GM12878 (cell line): ENCODE measurements around the gene ZNF385A. TPM values are rescaled to one million over a fixed set of nuclear protein-coding genes. Genes with fewer than 3 reads are reported as not detected.

Source experiments
- ATAC-seq: fragments of 200-7000 bp; cut with Tn5 transposase; 3 replicates; pipeline ENCODE4 v1.9.1; 2020; ENCODE audit warnings: mild to moderate bottlenecking, moderate library complexity
- BruUV-seq: library from RNA; stranded (reverse); fragments of 400-500 nt; replicated peaks from 2 replicates; lab custom pipeline; 2021; lab: Mats Ljungman, UMichigan
- CTCF ChIA-PET: fragments of 300-600 bp; sonication (Branson Sonifier 250); formaldehyde crosslinking; extraction: SDS; loops from one replicate; lab custom pipeline; 2021; ENCODE audit warnings: inconsistent platforms; lab: Yijun Ruan, JAX
- POLR2A ChIA-PET: fragments of 350-600 bp; formaldehyde crosslinking; extraction: SDS; loops from one replicate; lab custom pipeline; 2021; ENCODE audit warnings: inconsistent platforms; lab: Charles Lee
- RAD21 ChIA-PET: fragments of 300-600 bp; sonication (Branson Sonifier 250); formaldehyde crosslinking; loops from one replicate; lab custom pipeline; 2023; ENCODE audit warnings: antibody characterized with exemption; ENCODE audit not compliant: unreplicated experiment; lab: Charles Lee
- SMC1A ChIA-PET: fragments of 300-600 bp; sonication (Branson Sonifier 250); formaldehyde crosslinking; loops from one replicate; lab custom pipeline; 2023; ENCODE audit not compliant: unreplicated experiment, uncharacterized antibody; lab: Charles Lee
- DNase-seq: peaks from one replicate; pipeline ENCODE4 v3.0.0-alpha.2; 2011; ENCODE audit warnings: low read depth, low spot score
- FAIRE-seq: peaks from 3 replicates; lab custom pipeline; 2011; peaks lifted over from hg19 to GRCh38; lab: Jason Lieb, UNC
- H2AFZ ChIP-seq: 2 replicates; pipeline ENCODE4 v1.6.0; 2011; ENCODE audit warnings: low read depth, low read length, control low read depth; ENCODE audit not compliant: control insufficient read depth
- H3K27ac ChIP-seq: 2 replicates; pipeline ENCODE4 v1.5.1; 2011; ENCODE audit warnings: control low read depth; ENCODE audit not compliant: control insufficient read depth, insufficient read depth
- H3K27me3 ChIP-seq, 2 experiments: replicated peaks in 1 of 2; 2 replicates each; pipeline versions ENCODE4 v1.6.0 to v1.6.1; 2011; ENCODE audit warnings: low read length in 1 of 2; ENCODE audit not compliant: control insufficient read depth in 2 of 2, insufficient read depth in 2 of 2
- H3K36me3 ChIP-seq, 2 experiments: 2 replicates each; pipeline ENCODE4 v1.5.1; 2011; ENCODE audit warnings: low read length in 1 of 2; ENCODE audit not compliant: control insufficient read depth in 2 of 2, insufficient read depth in 2 of 2
- H3K4me1 ChIP-seq: 2 replicates; pipeline ENCODE4 v1.6.1; 2011; ENCODE audit warnings: mild to moderate bottlenecking, low read length, moderate library complexity, mixed read lengths; ENCODE audit not compliant: control insufficient read depth, insufficient read depth
- H3K4me2 ChIP-seq: 2 replicates; pipeline ENCODE4 v1.6.0; 2011; ENCODE audit warnings: control low read depth; ENCODE audit not compliant: control insufficient read depth, insufficient read depth
- H3K4me3 ChIP-seq: fragments of 200-600 bp; sonication (generic); 2 replicates; pipeline ENCODE4 v1.5.1; 2016
- H3K79me2 ChIP-seq: 2 replicates; pipeline ENCODE4 v1.6.0; 2011; ENCODE audit warnings: low read length; ENCODE audit not compliant: control insufficient read depth, insufficient read depth
- H3K9ac ChIP-seq: 2 replicates; pipeline ENCODE4 v1.8.0; 2011; ENCODE audit warnings: low read length, control low read depth, mixed read lengths; ENCODE audit not compliant: control insufficient read depth, insufficient read depth
- H3K9me3 ChIP-seq: replicated peaks from 3 replicates; pipeline ENCODE4 v1.5.1; 2011; ENCODE audit warnings: mild to moderate bottlenecking, low read length; ENCODE audit not compliant: control insufficient read depth, insufficient read depth
- H4K20me1 ChIP-seq: 2 replicates; pipeline ENCODE4 v1.6.0; 2011; ENCODE audit not compliant: control insufficient read depth, insufficient read depth
- CBFB ChIP-seq: IDR thresholded peaks from 2 replicates; pipeline ENCODE4 v1.6.1; 2016; ENCODE audit warnings: antibody characterized with exemption, low read depth
- CBX3 ChIP-seq: fragments of 200-600 bp; sonication (generic); IDR thresholded peaks from 2 replicates; pipeline ENCODE4 v1.6.1; 2016; ENCODE audit warnings: low read depth, borderline replicate concordance
- CHD2 ChIP-seq: IDR thresholded peaks from 2 replicates; pipeline ENCODE4 v1.6.1; 2011; ENCODE audit warnings: low read depth, low read length, improper control_type of control experiment, borderline replicate concordance
- ETV6 ChIP-seq, 2 experiments: fragments of 450-650 bp in 1 of 2; IDR thresholded peaks in 1 of 2; conservative IDR thresholded peaks in 1 of 2; 2 replicates each; pipeline ENCODE4 v1.6.1; 2014; ENCODE audit warnings: antibody characterized with exemption in 1 of 2, borderline replicate concordance in 1 of 2, low read depth in 1 of 2, mild to moderate bottlenecking in 1 of 2, moderate library complexity in 1 of 2
- IKZF2 ChIP-seq, 2 experiments: fragments of 450-650 bp; IDR thresholded peaks; 2 replicates each; pipeline ENCODE4 v1.6.1; 2017; ENCODE audit warnings: mild to moderate bottlenecking in 2 of 2, moderate library complexity in 2 of 2
- PAX5 ChIP-seq: IDR thresholded peaks from 2 replicates; pipeline ENCODE4 v1.6.1; 2011; ENCODE audit warnings: low read depth, low read length, borderline replicate concordance
- POLR2AphosphoS5 ChIP-seq: IDR thresholded peaks from 2 replicates; pipeline ENCODE4 v1.6.1; 2011; ENCODE audit warnings: mild to moderate bottlenecking, low read length, inconsistent platforms
- RB1 ChIP-seq: fragments of 450-650 bp; formaldehyde crosslinking; IDR thresholded peaks from 2 replicates; pipeline ENCODE4 v1.6.1; 2017; ENCODE audit warnings: mild to moderate bottlenecking, borderline replicate concordance
- SPI1 ChIP-seq: IDR thresholded peaks from 2 replicates; pipeline ENCODE4 v1.6.1; 2011; ENCODE audit warnings: low read depth, mild to moderate bottlenecking, low read length, moderate library complexity, borderline replicate concordance; ENCODE audit not compliant: insufficient read depth
- TBL1XR1 ChIP-seq: IDR thresholded peaks from 2 replicates; pipeline ENCODE4 v1.6.1; 2012; ENCODE audit warnings: low read depth, low read length, improper control_type of control experiment
- ZNF217 ChIP-seq: fragments of 450-650 bp; IDR thresholded peaks from 2 replicates; pipeline ENCODE4 v1.6.1; 2017; ENCODE audit warnings: antibody characterized with exemption, mild to moderate bottlenecking
- WGBS: methylation state at CpG from one replicate; pipeline ENCODE4 v1.1.6; 2016; ENCODE audit warnings: low lambda C conversion rate; ENCODE audit not compliant: insufficient replicate concordance, insufficient coverage; ENCODE audit errors: missing lambda C conversion rate; 5-methylcytosine and 5-hydroxymethylcytosine counted together
- in situ Hi-C: fragments of 300-500 bp; cut with MboI; formaldehyde crosslinking; loops from 9 replicates; pipeline ENCODE4 v1.14.3; 2018; ENCODE audit warnings: mixed read lengths
- intact Hi-C: fragments of 100-400 bp; cut with micrococcal nuclease; formaldehyde crosslinking; loops from one replicate; pipeline ENCODE4 v1.14.2; 2022; ENCODE audit not compliant: unreplicated experiment
- polyA plus RNA-seq, 11 experiments: library from polyadenylated mRNA; depleted of rRNA in 4 of 11; unstranded in 6 of 11; stranded (reverse) in 5 of 11; fragments of >200 nt; fragmentation: Nextera tagmentation in 4 of 11; fragmentation: Illumina TruSeq in 1 of 11; extraction: Ambion mirVana in 4 of 11; extraction: Trizol in 1 of 11; gene quantifications; 1 replicate in 1 of 11; 2 replicates in 10 of 11; pipeline versions ENCODE4 v1.2.1 to v1.2.3, GENCODE V29; 2011 to 2016; ENCODE audit warnings: inconsistent platforms in 2 of 11, missing spikeins in 2 of 11, low read depth in 1 of 11
- total RNA-seq, 4 experiments: library from RNA; depleted of rRNA in 3 of 4; stranded (reverse); fragments of >200 nt in 3 of 4; fragmentation: Illumina TruSeq in 1 of 4; extraction: Trizol in 1 of 4; gene quantifications; 2 replicates each; pipeline versions ENCODE4 v1.2.1 to v1.2.3, GENCODE V29; 2013 to 2021
- TF ChIP-seq, protein P1 (sequence below): fragments of 450-650 bp; formaldehyde crosslinking; IDR thresholded peaks from 2 replicates; pipeline ENCODE4 v1.5.0; 2022; ENCODE audit warnings: mild to moderate bottlenecking, missing genetic modification characterization
- TF ChIP-seq, protein P2 (sequence below): IDR thresholded peaks from 2 replicates; pipeline ENCODE4 v1.6.1; 2011; ENCODE audit warnings: borderline replicate concordance, low read depth, mild to moderate bottlenecking, moderate library complexity, mixed read lengths, low read length; ENCODE audit not compliant: insufficient read depth; ENCODE audit errors: extremely low read length
- TF ChIP-seq, protein P3 (sequence below): fragments of 450-650 bp; IDR thresholded peaks from 2 replicates; pipeline ENCODE4 v1.6.1; 2018; ENCODE audit warnings: borderline replicate concordance, mild to moderate bottlenecking; ENCODE audit not compliant: partially characterized antibody

Gene ZNF385A
- total and polyA plus RNA-seq, 10 of the 15 experiments (the other 5 are each of a cell fraction or from before 2014, with no cell fraction given) = 0.26 to 26.1 (median 4.9) TPM

DNA sequence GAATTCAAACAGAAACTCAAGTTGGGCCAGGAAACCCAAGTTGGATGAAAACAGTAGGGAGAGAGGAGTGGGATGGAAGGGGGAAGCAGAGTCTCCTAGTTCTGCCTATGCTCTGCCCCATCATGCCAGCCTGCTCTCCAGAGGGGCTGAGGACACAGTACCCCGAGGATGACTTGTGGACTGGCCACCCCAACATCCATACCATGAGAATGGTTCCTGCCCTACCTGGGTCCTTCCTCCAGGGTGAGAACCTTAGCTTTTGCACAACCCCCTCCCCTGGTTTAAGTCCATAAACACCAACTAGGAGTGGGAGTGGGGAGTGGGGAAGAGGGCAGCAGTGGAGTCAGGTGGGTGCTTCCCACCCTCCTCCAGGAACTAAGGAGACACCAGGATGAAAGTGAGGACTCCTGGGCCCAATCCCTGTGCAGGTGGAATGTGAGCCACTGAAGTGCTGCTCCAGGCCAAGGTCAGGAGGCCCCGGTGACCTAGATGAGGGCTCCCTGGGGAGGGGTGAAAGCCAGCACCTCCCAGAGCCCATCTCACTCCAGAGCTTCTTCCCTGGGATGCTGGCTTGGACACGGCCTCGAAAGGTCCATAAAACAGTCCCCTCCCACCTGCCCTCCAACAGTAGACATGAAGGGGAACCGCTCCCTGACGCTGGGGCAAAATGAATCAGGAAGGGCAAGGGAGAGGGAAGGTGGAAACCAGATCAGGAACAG is 6.6 kb downstream of the ZNF385A start:
- SMC1A ChIA-PET = interaction anchor here (1.0 to 4.1 kb wide), 2 partner anchors 15 to 19 kb away, joined by 3 to 17 read pairs; no protein-coding TSS in a partner anchor
- TF ChIP-seq ZNF217 = no peak
- TF ChIP-seq IKZF2 (IDR thresholded peaks at IDR 0.05) = no peak
- no peak for TF ChIP-seq TBL1XR1
- TF ChIP-seq, protein P1, sequence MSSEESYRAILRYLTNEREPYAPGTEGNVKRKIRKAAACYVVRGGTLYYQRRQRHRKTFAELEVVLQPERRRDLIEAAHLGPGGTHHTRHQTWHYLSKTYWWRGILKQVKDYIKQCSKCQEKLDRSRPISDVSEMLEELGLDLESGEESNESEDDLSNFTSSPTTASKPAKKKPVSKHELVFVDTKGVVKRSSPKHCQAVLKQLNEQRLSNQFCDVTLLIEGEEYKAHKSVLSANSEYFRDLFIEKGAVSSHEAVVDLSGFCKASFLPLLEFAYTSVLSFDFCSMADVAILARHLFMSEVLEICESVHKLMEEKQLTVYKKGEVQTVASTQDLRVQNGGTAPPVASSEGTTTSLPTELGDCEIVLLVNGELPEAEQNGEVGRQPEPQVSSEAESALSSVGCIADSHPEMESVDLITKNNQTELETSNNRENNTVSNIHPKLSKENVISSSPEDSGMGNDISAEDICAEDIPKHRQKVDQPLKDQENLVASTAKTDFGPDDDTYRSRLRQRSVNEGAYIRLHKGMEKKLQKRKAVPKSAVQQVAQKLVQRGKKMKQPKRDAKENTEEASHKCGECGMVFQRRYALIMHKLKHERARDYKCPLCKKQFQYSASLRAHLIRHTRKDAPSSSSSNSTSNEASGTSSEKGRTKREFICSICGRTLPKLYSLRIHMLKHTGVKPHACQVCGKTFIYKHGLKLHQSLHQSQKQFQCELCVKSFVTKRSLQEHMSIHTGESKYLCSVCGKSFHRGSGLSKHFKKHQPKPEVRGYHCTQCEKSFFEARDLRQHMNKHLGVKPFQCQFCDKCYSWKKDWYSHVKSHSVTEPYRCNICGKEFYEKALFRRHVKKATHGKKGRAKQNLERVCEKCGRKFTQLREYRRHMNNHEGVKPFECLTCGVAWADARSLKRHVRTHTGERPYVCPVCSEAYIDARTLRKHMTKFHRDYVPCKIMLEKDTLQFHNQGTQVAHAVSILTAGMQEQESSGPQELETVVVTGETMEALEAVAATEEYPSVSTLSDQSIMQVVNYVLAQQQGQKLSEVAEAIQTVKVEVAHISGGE (CRISPR knock-in tag) = no peak
- TF ChIP-seq, protein P2, sequence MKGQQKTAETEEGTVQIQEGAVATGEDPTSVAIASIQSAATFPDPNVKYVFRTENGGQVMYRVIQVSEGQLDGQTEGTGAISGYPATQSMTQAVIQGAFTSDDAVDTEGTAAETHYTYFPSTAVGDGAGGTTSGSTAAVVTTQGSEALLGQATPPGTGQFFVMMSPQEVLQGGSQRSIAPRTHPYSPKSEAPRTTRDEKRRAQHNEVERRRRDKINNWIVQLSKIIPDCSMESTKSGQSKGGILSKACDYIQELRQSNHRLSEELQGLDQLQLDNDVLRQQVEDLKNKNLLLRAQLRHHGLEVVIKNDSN = no peak
- no peak for TF ChIP-seq RB1
- TF ChIP-seq POLR2AphosphoS5 = no peak
- no peak for TF ChIP-seq PAX5
- TF ChIP-seq, protein P3, sequence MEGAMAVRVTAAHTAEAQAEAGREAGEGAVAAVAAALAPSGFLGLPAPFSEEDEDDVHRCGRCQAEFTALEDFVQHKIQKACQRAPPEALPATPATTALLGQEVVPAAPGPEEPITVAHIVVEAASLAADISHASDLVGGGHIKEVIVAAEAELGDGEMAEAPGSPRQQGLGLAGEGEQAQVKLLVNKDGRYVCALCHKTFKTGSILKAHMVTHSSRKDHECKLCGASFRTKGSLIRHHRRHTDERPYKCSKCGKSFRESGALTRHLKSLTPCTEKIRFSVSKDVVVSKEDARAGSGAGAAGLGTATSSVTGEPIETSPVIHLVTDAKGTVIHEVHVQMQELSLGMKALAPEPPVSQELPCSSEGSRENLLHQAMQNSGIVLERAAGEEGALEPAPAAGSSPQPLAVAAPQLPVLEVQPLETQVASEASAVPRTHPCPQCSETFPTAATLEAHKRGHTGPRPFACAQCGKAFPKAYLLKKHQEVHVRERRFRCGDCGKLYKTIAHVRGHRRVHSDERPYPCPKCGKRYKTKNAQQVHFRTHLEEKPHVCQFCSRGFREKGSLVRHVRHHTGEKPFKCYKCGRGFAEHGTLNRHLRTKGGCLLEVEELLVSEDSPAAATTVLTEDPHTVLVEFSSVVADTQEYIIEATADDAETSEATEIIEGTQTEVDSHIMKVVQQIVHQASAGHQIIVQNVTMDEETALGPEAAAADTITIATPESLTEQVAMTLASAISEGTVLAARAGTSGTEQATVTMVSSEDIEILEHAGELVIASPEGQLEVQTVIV = no peak
- no peak for TF ChIP-seq SPI1
- no peak for TF ChIP-seq CHD2
- no peak for TF ChIP-seq CBFB
- TF ChIP-seq ETV6 (conservative IDR thresholded peaks at IDR 0.05 in 1 of 2, IDR thresholded peaks at IDR 0.05 in 1 of 2; ENCODE audit: borderline replicate concordance in 1 of 2, low read depth in 1 of 2) = no peak
- TF ChIP-seq CBX3 = no peak

More for the DNA sequence above, 6.6 kb downstream of the ZNF385A start:
- H3K9ac ChIP-seq = no peak overlapping the region
- RAD21 ChIA-PET = interaction anchor here (1.0 to 1.3 kb wide), 2 partner anchors 22 to 157 kb away, joined by 3 to 4 read pairs; no protein-coding TSS in a partner anchor
- in situ Hi-C loops (no loop called here), intact Hi-C loops (loop anchor here (10.0 kb wide), 1 partner anchor 373 kb away; the partner anchor contains the start of genes HOXC8 and HOXC9)
- CTCF ChIA-PET = interaction anchor here (1.2 to 6.4 kb wide), 6 partner anchors 11 to 162 kb away, joined by 3 to 66 read pairs (median 39); partner anchors contain the start of gene COPZ1
- no peaks in the 10 kb centered on the region; the same call in 1 of the 2 replicates for H3K4me1 ChIP-seq
- H3K4me2 ChIP-seq = no peak overlapping the region
- no peak overlapping the region for H3K27ac ChIP-seq
- no peaks in the 10 kb centered on the region for H3K36me3 ChIP-seq
- DNase-seq (no peak), ATAC-seq (no peak), FAIRE-seq (no peak)
- no TSS peak for BruUV-seq
- H2AFZ ChIP-seq = no peak overlapping the region
- 46% methylated on average over 6 of the region's 6 CpGs for WGBS
- no peaks in the 10 kb centered on the region for H3K79me2 ChIP-seq
- no peaks in the 10 kb centered on the region for H3K9me3 ChIP-seq
- H3K4me3 ChIP-seq = no peak overlapping the region
- POLR2A ChIA-PET = no interaction called here
- no peaks in the 10 kb centered on the region for H4K20me1 ChIP-seq
- H3K27me3 ChIP-seq = no peaks in the 10 kb centered on the region
